Measurements from ENCODE around the gene SUGP2. TPM values are rescaled to one million over a fixed set of nuclear protein-coding genes. Genes with fewer than 3 reads are reported as not detected.

SUGP2 gene
- total RNA-seq, 1 experiment from 2014 or later, result 48.9 TPM

DNA sequence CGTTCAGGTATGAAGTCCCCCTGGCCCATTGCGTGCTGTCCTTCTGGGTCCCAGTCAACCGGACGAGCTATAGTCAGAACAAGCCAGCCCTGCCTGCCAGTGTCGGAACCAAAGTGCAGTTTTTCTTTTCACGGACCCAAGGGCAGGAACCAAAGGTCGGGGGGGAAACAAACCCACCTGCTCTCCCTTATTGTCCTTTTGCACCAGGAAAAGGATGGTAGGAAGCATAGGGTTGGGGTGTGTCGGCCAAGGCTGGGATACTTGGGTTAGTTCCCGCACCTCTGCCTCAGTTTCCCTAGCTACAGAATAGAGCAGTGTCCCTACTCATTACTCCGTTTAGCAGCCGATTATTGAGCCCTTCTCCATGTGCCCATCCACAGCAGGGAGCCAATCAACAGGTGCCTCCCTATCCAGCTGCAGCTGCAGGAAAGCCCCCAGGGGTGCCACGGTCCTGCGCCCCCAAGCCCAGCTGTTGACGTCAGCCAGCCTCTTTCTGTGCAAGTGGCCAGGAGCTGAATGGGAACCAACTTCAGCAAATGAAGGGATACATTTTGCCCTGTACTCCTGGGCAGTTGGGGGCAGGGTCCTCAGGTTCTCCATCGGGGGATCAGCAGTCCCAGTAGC, 21.1 kb upstream of the SUGP2 start:
- H3K27me3 ChIP-seq (ENCODE audit: low read length), result no peaks in the 10 kb centered on the region
- no peaks in the 10 kb centered on the region for H3K9me3 ChIP-seq (ENCODE audit: low read length)
- no peaks in the 10 kb centered on the region for H3K4me1 ChIP-seq (ENCODE audit: insufficient read depth, low read length)
- peaks cover 32% of the 10 kb centered on the region; the same call in 1 of the 2 replicates for H3K36me3 ChIP-seq (ENCODE audit: low read depth, low read length)
- POLR2A ChIA-PET (ENCODE audit: unreplicated experiment), result no interaction called here
- H2AFZ ChIP-seq (ENCODE audit: low read length), result no peak overlapping the region
- TF ChIP-seq, protein P1, sequence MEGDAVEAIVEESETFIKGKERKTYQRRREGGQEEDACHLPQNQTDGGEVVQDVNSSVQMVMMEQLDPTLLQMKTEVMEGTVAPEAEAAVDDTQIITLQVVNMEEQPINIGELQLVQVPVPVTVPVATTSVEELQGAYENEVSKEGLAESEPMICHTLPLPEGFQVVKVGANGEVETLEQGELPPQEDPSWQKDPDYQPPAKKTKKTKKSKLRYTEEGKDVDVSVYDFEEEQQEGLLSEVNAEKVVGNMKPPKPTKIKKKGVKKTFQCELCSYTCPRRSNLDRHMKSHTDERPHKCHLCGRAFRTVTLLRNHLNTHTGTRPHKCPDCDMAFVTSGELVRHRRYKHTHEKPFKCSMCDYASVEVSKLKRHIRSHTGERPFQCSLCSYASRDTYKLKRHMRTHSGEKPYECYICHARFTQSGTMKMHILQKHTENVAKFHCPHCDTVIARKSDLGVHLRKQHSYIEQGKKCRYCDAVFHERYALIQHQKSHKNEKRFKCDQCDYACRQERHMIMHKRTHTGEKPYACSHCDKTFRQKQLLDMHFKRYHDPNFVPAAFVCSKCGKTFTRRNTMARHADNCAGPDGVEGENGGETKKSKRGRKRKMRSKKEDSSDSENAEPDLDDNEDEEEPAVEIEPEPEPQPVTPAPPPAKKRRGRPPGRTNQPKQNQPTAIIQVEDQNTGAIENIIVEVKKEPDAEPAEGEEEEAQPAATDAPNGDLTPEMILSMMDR (conservative IDR thresholded peaks at IDR 0.05; ENCODE audit: low read depth, low read length), result no peak
- TF ChIP-seq EZH2phosphoT487 (IDR thresholded peaks at IDR 0.05; ENCODE audit: borderline replicate concordance, low read length), result no peak
- TF ChIP-seq EZH2 (IDR thresholded peaks at IDR 0.05; ENCODE audit: low read length, unreplicated experiment), result no peak
- H4K20me1 ChIP-seq (ENCODE audit: low read length), result no peaks in the 10 kb centered on the region
- no peak for ATAC-seq
- H3K4me3 ChIP-seq (ENCODE audit: low read length), result no peak overlapping the region
- DNase-seq, result no peak
- CTCF ChIA-PET, result interaction anchor here (0.6 kb wide), 1 partner anchor 13 kb away, joined by 5 read pairs; no protein-coding TSS in a partner anchor
- intact Hi-C loops (cut with micrococcal nuclease), result loop anchor here (2.0 kb wide), 1 partner anchor 84 kb away; the partner anchor contains the start of gene TMEM161A
- H3F3A ChIP-seq (ENCODE audit: low read length, unreplicated experiment), result no peaks in the 10 kb centered on the region
- no peak overlapping the region for H3K4me2 ChIP-seq (ENCODE audit: low read length)
- no TSS peak for BruUV-seq (replicated peaks)
- H3K9me2 ChIP-seq (replicated peaks; ENCODE audit: low read length), result no peaks in the 10 kb centered on the region
- H3K27ac ChIP-seq (ENCODE audit: low read length), result no peak overlapping the region
- no peak overlapping the region for H3K9ac ChIP-seq (ENCODE audit: low read length)
- H3K79me2 ChIP-seq (ENCODE audit: low read length), result no peaks in the 10 kb centered on the region

DNA sequence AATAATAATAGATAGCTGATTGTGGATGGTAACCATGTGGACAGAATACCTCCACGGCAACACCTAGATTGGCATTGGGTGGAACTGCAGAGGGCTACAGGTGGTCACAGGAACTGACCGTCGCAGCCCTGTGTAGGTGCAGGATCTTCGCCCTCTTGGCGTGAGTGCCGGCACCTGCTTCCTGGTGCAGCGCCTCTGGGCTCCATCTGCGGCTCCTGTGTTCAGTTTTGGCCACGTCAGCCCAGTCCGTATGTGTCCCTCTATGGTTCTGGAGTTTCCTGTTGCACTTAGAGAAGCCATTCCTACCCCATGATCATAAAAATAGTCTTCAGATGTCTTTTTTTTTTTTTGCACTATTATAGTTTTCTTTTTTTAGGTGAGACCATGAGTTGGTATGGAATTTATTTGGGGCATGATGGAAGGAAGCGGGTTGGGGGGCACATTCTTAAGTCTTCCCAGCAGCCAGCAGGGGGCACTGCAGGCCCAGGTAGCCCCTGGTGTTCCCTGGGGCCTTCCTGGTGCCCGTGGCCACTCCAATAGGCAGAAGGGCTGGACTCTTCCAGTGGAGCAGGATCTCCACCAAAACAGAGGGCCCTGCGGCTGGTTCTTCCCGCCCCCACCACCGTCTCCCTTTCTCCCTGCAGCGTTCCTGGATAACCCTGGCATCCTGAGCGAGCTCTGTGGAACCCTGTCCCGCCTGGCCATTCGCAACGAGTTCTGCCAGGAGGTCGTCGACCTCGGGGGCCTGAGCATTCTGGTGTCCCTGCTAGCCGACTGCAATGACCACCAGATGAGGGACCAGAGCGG, 20.4 kb upstream of the SUGP2 start:
- intact Hi-C loops (cut with micrococcal nuclease), result loop anchor here (2.0 kb wide), 1 partner anchor 85 kb away; the partner anchor contains the start of gene TMEM161A
- ChIA-PET POLR2A (ENCODE audit: unreplicated experiment) (no interaction called here), CTCF (interaction anchor here (0.6 kb wide), 1 partner anchor 14 kb away, joined by 5 read pairs; no protein-coding TSS in a partner anchor)
- Histone ChIP-seq H3K4me2 (ENCODE audit: low read length) (no peak overlapping the region), H3K4me1 (ENCODE audit: insufficient read depth, low read length) (no peaks in the 10 kb centered on the region), H3K27me3 (ENCODE audit: low read length) (no peaks in the 10 kb centered on the region), H3K9me3 (ENCODE audit: low read length) (no peaks in the 10 kb centered on the region), H3F3A (ENCODE audit: low read length, unreplicated experiment) (no peaks in the 10 kb centered on the region), H2AFZ (ENCODE audit: low read length) (no peak overlapping the region), H3K79me2 (ENCODE audit: low read length) (no peaks in the 10 kb centered on the region), H3K9me2 (replicated peaks; ENCODE audit: low read length) (no peaks in the 10 kb centered on the region), H3K9ac (ENCODE audit: low read length) (no peak overlapping the region), H3K4me3 (ENCODE audit: low read length) (no peak overlapping the region), H3K36me3 (ENCODE audit: low read depth, low read length) (peaks cover 32% of the 10 kb centered on the region; the same call in 1 of the 2 replicates), H3K27ac (ENCODE audit: low read length) (no peak overlapping the region), H4K20me1 (ENCODE audit: low read length) (no peaks in the 10 kb centered on the region)
- DNase-seq (peak; percentile 36), ATAC-seq (peak; percentile 63)
- TF ChIP-seq EZH2 (IDR thresholded peaks at IDR 0.05; ENCODE audit: low read length, unreplicated experiment), result no peak
- TF ChIP-seq, protein P1 (conservative IDR thresholded peaks at IDR 0.05; ENCODE audit: low read depth, low read length), result peak; percentile 81
- BruUV-seq (replicated peaks), result no TSS peak

Measured in PC-3 (cell line).